ENCODE measurements around the gene PSMG4.

GRCh38 chr6:3294396-3294795 is 35.6 kb downstream of the PSMG4 start:
- TF ChIP-seq CTCF (IDR thresholded peaks at IDR 0.05) (no peak), E2F6 (IDR thresholded peaks at IDR 0.05; ENCODE audit: borderline replicate concordance, low read depth) (no peak), JUNB (IDR thresholded peaks at IDR 0.05) (no peak), RAD21 (conservative IDR thresholded peaks at IDR 0.05 in 1 of 2, IDR thresholded peaks at IDR 0.05 in 1 of 2) (no peak), POLR2A (IDR thresholded peaks at IDR 0.05; ENCODE audit: low read length) (no peak), MAFK (IDR thresholded peaks at IDR 0.05; ENCODE audit: partially characterized antibody) (no peak)

Data from A549 (cell line).